ENCODE results near the gene PLEKHH1.
"Not testable (repeated sequence)": the region's sequence is repeated elsewhere in the genome, so short reads cannot be mapped to it uniquely, and the experiment has no call there.

Gene PLEKHH1

GRCh38 chr14:67536087-67536486, 3.0 kb downstream of the PLEKHH1 start:
- no peak for DNase-seq

- no peak for DNase-seq
Observed at GRCh38 chr14:67537736-67538135, 4.6 kb downstream of the PLEKHH1 start.

- DNase-seq: no peak
Observed at GRCh38 chr14:67538501-67538900, 5.4 kb downstream of the PLEKHH1 start.

- DNase-seq: no peak
Observed at GRCh38 chr14:67539116-67539515, 6.0 kb downstream of the PLEKHH1 start.

GRCh38 chr14:67541448-67542387, 8.6 kb downstream of the PLEKHH1 start:
- no peak for DNase-seq

GRCh38 chr14:67542620-67543019, 9.5 kb downstream of the PLEKHH1 start:
- DNase-seq: not testable (repeated sequence)

- no peak for DNase-seq
Observed at GRCh38 chr14:67544590-67544989, 11.5 kb downstream of the PLEKHH1 start.

GRCh38 chr14:67547224-67547780, 14.2 kb downstream of the PLEKHH1 start:
- no peak for DNase-seq

GRCh38 chr14:67549734-67550133, 16.6 kb downstream of the PLEKHH1 start:
- no peak for DNase-seq

GRCh38 chr14:67551123-67551522, 18.0 kb downstream of the PLEKHH1 start:
- DNase-seq: no peak

GRCh38 chr14:67551940-67552339, 18.9 kb downstream of the PLEKHH1 start:
- DNase-seq: no peak

- no peak for DNase-seq
Observed at GRCh38 chr14:67553547-67553946, 20.5 kb downstream of the PLEKHH1 start.

GRCh38 chr14:67554341-67554740, 21.3 kb downstream of the PLEKHH1 start:
- no peak for DNase-seq

- no peak for DNase-seq
Observed at GRCh38 chr14:67555518-67556090, 22.5 kb downstream of the PLEKHH1 start.

- no peak for DNase-seq
Observed at GRCh38 chr14:67556671-67557070, 23.6 kb downstream of the PLEKHH1 start.

- no peak for DNase-seq
Observed at GRCh38 chr14:67557118-67557517, 24.0 kb downstream of the PLEKHH1 start.

- no peak for DNase-seq
Observed at GRCh38 chr14:67557656-67558055, 24.6 kb downstream of the PLEKHH1 start.

GRCh38 chr14:67559639-67560038, 26.5 kb downstream of the PLEKHH1 start:
- no peak for DNase-seq

- no peak for DNase-seq
Observed at GRCh38 chr14:67562025-67562775, 29.1 kb downstream of the PLEKHH1 start.

- no peak for DNase-seq
Observed at GRCh38 chr14:67562776-67563150, 29.7 kb downstream of the PLEKHH1 start.

GRCh38 chr14:67564236-67564635, 31.1 kb downstream of the PLEKHH1 start:
- DNase-seq: no peak

GRCh38 chr14:67566908-67567307, 33.8 kb downstream of the PLEKHH1 start:
- no peak for DNase-seq

GRCh38 chr14:67567654-67568053, 34.6 kb downstream of the PLEKHH1 start:
- DNase-seq: no peak

Data from NCI-H1048 (cell line).